COLO668 (cell line): ENCODE data around the gene NCKAP5.

Source experiments
- DNase-seq: peaks from one replicate; lab custom pipeline; 2025; ENCODE audit not compliant: unreplicated experiment; lab: John Stamatoyannopoulos, UW

The NCKAP5 gene

GRCh38 chr2:133120310-133120709, 448.0 kb downstream of the NCKAP5 start:
- DNase-seq, result no peak

GRCh38 chr2:133110201-133110600, 458.1 kb downstream of the NCKAP5 start:
- no peak for DNase-seq

- DNase-seq, result no peak
These were observed 458.5 kb downstream of the NCKAP5 start for GRCh38 chr2:133109772-133110171.

GRCh38 chr2:133107058-133107815, 461.0 kb downstream of the NCKAP5 start:
- DNase-seq, result no peak

- DNase-seq, result no peak
These were observed 463.4 kb downstream of the NCKAP5 start for GRCh38 chr2:133104871-133105270.

- DNase-seq, result no peak
These were observed 469.5 kb downstream of the NCKAP5 start for GRCh38 chr2:133098787-133099186.

GRCh38 chr2:133097666-133098065, 470.6 kb downstream of the NCKAP5 start:
- no peak for DNase-seq

GRCh38 chr2:133092571-133092970, 475.7 kb downstream of the NCKAP5 start:
- no peak for DNase-seq

GRCh38 chr2:133090358-133090757, 477.9 kb downstream of the NCKAP5 start:
- no peak for DNase-seq

- no peak for DNase-seq
These were observed 482.1 kb downstream of the NCKAP5 start for GRCh38 chr2:133086176-133086575.

- no peak for DNase-seq
These were observed 482.6 kb downstream of the NCKAP5 start for GRCh38 chr2:133085646-133086045.

GRCh38 chr2:133082034-133082433, 486.2 kb downstream of the NCKAP5 start:
- no peak for DNase-seq

GRCh38 chr2:133080822-133081221, 487.4 kb downstream of the NCKAP5 start:
- no peak for DNase-seq

GRCh38 chr2:133078667-133079411, 489.4 kb downstream of the NCKAP5 start:
- DNase-seq, result no peak

- DNase-seq, result no peak
These were observed 490.9 kb downstream of the NCKAP5 start for GRCh38 chr2:133077269-133077822.

GRCh38 chr2:133072837-133073694, 495.2 kb downstream of the NCKAP5 start:
- DNase-seq, result no peak

- DNase-seq, result no peak
These were observed 504.5 kb downstream of the NCKAP5 start for GRCh38 chr2:133063775-133064174.

GRCh38 chr2:133062931-133063665, 505.2 kb downstream of the NCKAP5 start:
- no peak for DNase-seq

GRCh38 chr2:133061874-133062593, 506.2 kb downstream of the NCKAP5 start:
- DNase-seq, result no peak

GRCh38 chr2:133054297-133054696, 514.0 kb downstream of the NCKAP5 start:
- no peak for DNase-seq
